CD4-positive, alpha-beta T cell (primary cell): ENCODE data around the gene LNX1. TPM values are rescaled to one million over a fixed set of nuclear protein-coding genes. Genes with fewer than 3 reads are reported as not detected.

ENCODE experiments used
- ATAC-seq: fragments of 200-7000 bp; cut with Tn5 transposase; one replicate; pipeline ENCODE4 v1.10.0; 2022; ENCODE audit warnings: mild to moderate bottlenecking; ENCODE audit not compliant: poor library complexity
- CTCF ChIA-PET: fragments of 350-600 bp; sonication (Branson Sonifier 250); formaldehyde crosslinking; loops from one replicate; lab custom pipeline; 2021; ENCODE audit warnings: antibody characterized with exemption, inconsistent platforms; lab: Charles Lee
- POLR2A ChIA-PET: fragments of 350-600 bp; sonication (Branson Sonifier 250); formaldehyde crosslinking; loops from one replicate; lab custom pipeline; 2021; ENCODE audit warnings: antibody characterized with exemption, inconsistent platforms; lab: Charles Lee
- DNase-seq, 14 experiments: peaks; one replicate each; pipeline ENCODE4 v3.0.0-alpha.2; 2013 to 2020; ENCODE audit warnings: mixed read lengths in 2 of 14
- H3K27ac ChIP-seq, 2 donors: one replicate each; pipeline versions ENCODE4 v1.5.1 to v1.7.0; 2013; ENCODE audit warnings: low read length in 2 of 2, low read depth in 1 of 2, mild to moderate bottlenecking in 1 of 2
- H3K27me3 ChIP-seq, 2 experiments: 1 replicate in 1 of 2; 2 replicates in 1 of 2; pipeline versions ENCODE4 v1.6.1 to v1.7.0; 2013; ENCODE audit warnings: low read length in 2 of 2, control low read depth in 1 of 2, mild to moderate bottlenecking in 1 of 2, moderate library complexity in 1 of 2; ENCODE audit not compliant: insufficient read depth in 2 of 2, control insufficient read depth in 1 of 2
- H3K36me3 ChIP-seq: one replicate; pipeline ENCODE4 v1.6.1; 2013; ENCODE audit warnings: low read length, control low read depth; ENCODE audit not compliant: insufficient read depth
- H3K4me1 ChIP-seq: one replicate; pipeline ENCODE4 v1.6.1; 2013; ENCODE audit warnings: low read length, control low read depth; ENCODE audit not compliant: insufficient read depth
- H3K4me3 ChIP-seq: one replicate; pipeline ENCODE4 v1.5.1; 2013; ENCODE audit warnings: mild to moderate bottlenecking, low read length, moderate library complexity
- H3K9me3 ChIP-seq, 2 experiments: 1 replicate in 1 of 2; 2 replicates in 1 of 2; pipeline versions ENCODE4 v1.6.1 to v1.7.0; 2013; ENCODE audit warnings: low read length in 2 of 2, mild to moderate bottlenecking in 2 of 2, control low read depth in 1 of 2, moderate library complexity in 1 of 2; ENCODE audit not compliant: control insufficient read depth in 1 of 2, insufficient read depth in 1 of 2
- H3K27ac Mint-ChIP-seq: one replicate; pipeline ENCODE4 v1.8.0; 2020; ENCODE audit warnings: mixed read lengths
- H3K27me3 Mint-ChIP-seq: one replicate; pipeline ENCODE4 v1.8.0; 2021; ENCODE audit warnings: mixed read lengths
- H3K36me3 Mint-ChIP-seq: one replicate; pipeline ENCODE4 v1.8.0; 2021; ENCODE audit warnings: low read depth, mixed read lengths
- H3K4me1 Mint-ChIP-seq: one replicate; pipeline ENCODE4 v1.8.0; 2021; ENCODE audit warnings: low read depth, mixed read lengths
- H3K4me3 Mint-ChIP-seq: one replicate; pipeline ENCODE4 v1.8.0; 2020; ENCODE audit warnings: mild to moderate bottlenecking, mixed read lengths
- H3K9me3 Mint-ChIP-seq: one replicate; pipeline ENCODE4 v1.8.0; 2020; ENCODE audit warnings: mixed read lengths
- CTCF ChIP-seq: fragments of 200-600 bp; IDR thresholded peaks from one replicate; pipeline ENCODE4 v1.8.0; 2022; ENCODE audit warnings: antibody characterized with exemption, mild to moderate bottlenecking
- intact Hi-C, 2 experiments: fragments of 100-400 bp; cut with DNase I in 1 of 2; cut with micrococcal nuclease in 1 of 2; formaldehyde crosslinking; loops; one replicate each; pipeline versions ENCODE4 v1.15.1 to v1.9.0; 2023 to 2025; cut with DNase I, micrococcal nuclease
- total RNA-seq, 174 experiments: library from RNA in 2 of 174; stranded (reverse) in 2 of 174; gene quantifications; one replicate each; pipeline ENCODE4 v1.2.3 and lab custom pipeline; 2021 to 2026

Gene LNX1
- total RNA-seq, 2 experiments from 2014 or later = not detected

GRCh38 chr4:53614591-53614990 lies 23.3 kb upstream of the LNX1 start:
- Histone ChIP-seq H3K27ac (no peak overlapping the region), H3K9me3 (no peaks in the 10 kb centered on the region), H3K36me3 (no peaks in the 10 kb centered on the region), H3K4me1 (no peaks in the 10 kb centered on the region), H3K4me3 (no peak overlapping the region), H3K27me3 (no peaks in the 10 kb centered on the region)
- H3K4me1 Mint-ChIP-seq = no peaks in the 10 kb centered on the region
- TF ChIP-seq CTCF = no peak
- H3K36me3 Mint-ChIP-seq = no peaks in the 10 kb centered on the region
- intact Hi-C loops = no loop called here
- DNase-seq = no peak
- ChIA-PET POLR2A (no interaction called here), CTCF (no interaction called here)
- H3K27ac Mint-ChIP-seq = no peak overlapping the region
- H3K27me3 Mint-ChIP-seq = peaks cover 3% of the 10 kb centered on the region
- H3K4me3 Mint-ChIP-seq = no peak overlapping the region
- H3K9me3 Mint-ChIP-seq = no peaks in the 10 kb centered on the region
- no peak for ATAC-seq

GRCh38 chr4:53613428-53613827 lies 22.1 kb upstream of the LNX1 start:
- no peak overlapping the region for H3K27ac ChIP-seq
- H3K27me3 ChIP-seq = no peaks in the 10 kb centered on the region
- DNase-seq (no peak), ATAC-seq (no peak)
- CTCF ChIA-PET = no interaction called here
- Mint-ChIP-seq H3K36me3 (no peaks in the 10 kb centered on the region), H3K9me3 (no peaks in the 10 kb centered on the region), H3K4me3 (no peak overlapping the region), H3K27me3 (no peaks in the 10 kb centered on the region), H3K27ac (no peak overlapping the region), H3K4me1 (no peaks in the 10 kb centered on the region)
- H3K36me3 ChIP-seq = no peaks in the 10 kb centered on the region
- no peaks in the 10 kb centered on the region for H3K9me3 ChIP-seq
- no peak for TF ChIP-seq CTCF
- H3K4me3 ChIP-seq = no peak overlapping the region
- H3K4me1 ChIP-seq = no peaks in the 10 kb centered on the region
- intact Hi-C loops = no loop called here
- POLR2A ChIA-PET = no interaction called here

- no peaks in the 10 kb centered on the region for H3K36me3 Mint-ChIP-seq
- Histone ChIP-seq H3K4me1 (no peaks in the 10 kb centered on the region), H3K9me3 (no peaks in the 10 kb centered on the region), H3K27me3 (no peaks in the 10 kb centered on the region), H3K27ac (no peak overlapping the region), H3K36me3 (no peaks in the 10 kb centered on the region), H3K4me3 (no peak overlapping the region)
- DNase-seq = no peak
- no peak for ATAC-seq
- H3K27me3 Mint-ChIP-seq = peaks cover 6% of the 10 kb centered on the region
- ChIA-PET POLR2A (no interaction called here), CTCF (no interaction called here)
- intact Hi-C loops = no loop called here
- no peak for TF ChIP-seq CTCF
- H3K4me1 Mint-ChIP-seq = no peaks in the 10 kb centered on the region
- H3K27ac Mint-ChIP-seq = no peak overlapping the region
- H3K9me3 Mint-ChIP-seq = no peaks in the 10 kb centered on the region
- H3K4me3 Mint-ChIP-seq = no peak overlapping the region
Measured at GRCh38 chr4:53608649-53609048, 17.4 kb upstream of the LNX1 start.
